NCI-H1105 (cell line): ENCODE data around the gene PTPRN2.
"Not testable (repeated sequence)": the region's sequence is repeated elsewhere in the genome, so short reads cannot be mapped to it uniquely, and the experiment has no call there.

Experiments
- DNase-seq: peaks from one replicate; lab custom pipeline; 2025; lab: John Stamatoyannopoulos, UW

The PTPRN2 gene

GRCh38 chr7:158532093-158532627 is 55.5 kb downstream of the PTPRN2 start:
- DNase-seq = no peak

GRCh38 chr7:158531661-158532060 is 56.0 kb downstream of the PTPRN2 start:
- peak; percentile 48 for DNase-seq

GRCh38 chr7:158530800-158531609 is 56.6 kb downstream of the PTPRN2 start:
- DNase-seq = no peak

- no peak for DNase-seq
Observed at GRCh38 chr7:158529181-158530096, 58.2 kb downstream of the PTPRN2 start.

- DNase-seq = no peak
Observed at GRCh38 chr7:158527915-158528502, 59.6 kb downstream of the PTPRN2 start.

GRCh38 chr7:158527495-158527894 is 60.1 kb downstream of the PTPRN2 start:
- DNase-seq = no peak

- no peak for DNase-seq
Observed at GRCh38 chr7:158527038-158527437, 60.6 kb downstream of the PTPRN2 start.

- DNase-seq = no peak
Observed at GRCh38 chr7:158526531-158526930, 61.1 kb downstream of the PTPRN2 start.

- DNase-seq = no peak
Observed at GRCh38 chr7:158525648-158526484, 61.8 kb downstream of the PTPRN2 start.

- DNase-seq = no peak
Observed at GRCh38 chr7:158524749-158525635, 62.6 kb downstream of the PTPRN2 start.

- DNase-seq = peak; percentile 41
Observed at GRCh38 chr7:158524286-158524685, 63.3 kb downstream of the PTPRN2 start.

- not testable (repeated sequence) for DNase-seq
Observed at GRCh38 chr7:158523877-158524276, 63.7 kb downstream of the PTPRN2 start.

GRCh38 chr7:158523165-158523856 is 64.3 kb downstream of the PTPRN2 start:
- DNase-seq = not testable (repeated sequence)

- DNase-seq = not testable (repeated sequence)
Observed at GRCh38 chr7:158521795-158522194, 65.8 kb downstream of the PTPRN2 start.

- DNase-seq = no peak
Observed at GRCh38 chr7:158520825-158521224, 66.8 kb downstream of the PTPRN2 start.

GRCh38 chr7:158519633-158520174 is 67.9 kb downstream of the PTPRN2 start:
- no peak for DNase-seq

- no peak for DNase-seq
Observed at GRCh38 chr7:158518980-158519632, 68.5 kb downstream of the PTPRN2 start.

- DNase-seq = no peak
Observed at GRCh38 chr7:158517571-158517970, 70.1 kb downstream of the PTPRN2 start.

- no peak for DNase-seq
Observed at GRCh38 chr7:158517072-158517471, 70.6 kb downstream of the PTPRN2 start.
